Panc1 (cell line): ENCODE measurements around the gene GORAB.

Experiments used
- CTCF ChIP-seq: fragments of 450-650 bp; IDR thresholded peaks from 2 replicates; pipeline ENCODE4 v1.5.1; 2017; ENCODE audit warnings: mild to moderate bottlenecking
- POLR2AphosphoS5 ChIP-seq: IDR thresholded peaks from 2 replicates; pipeline ENCODE4 v1.6.1; 2012; ENCODE audit warnings: mild to moderate bottlenecking, low read depth, low read length, moderate library complexity
- SIN3A ChIP-seq: IDR thresholded peaks from 2 replicates; pipeline ENCODE4 v1.6.1; 2012; ENCODE audit warnings: low read depth, mild to moderate bottlenecking, low read length, moderate library complexity, borderline replicate concordance; ENCODE audit not compliant: insufficient read depth
- TCF7L2 ChIP-seq: IDR thresholded peaks from 2 replicates; pipeline ENCODE4 v1.6.1; 2011; ENCODE audit warnings: mild to moderate bottlenecking, low read depth, low read length, inconsistent platforms

GRCh38 chr1:170583186-170583585, 51.2 kb downstream of the GORAB start:
- TF ChIP-seq POLR2AphosphoS5 (no peak), CTCF (no peak), TCF7L2 (no peak), SIN3A (no peak)
